HepG2 (cell line): ENCODE measurements around the gene PHRF1. TPM values are rescaled to one million over a fixed set of nuclear protein-coding genes. Genes with fewer than 3 reads are reported as not detected.

Source experiments
- ATAC-seq: fragments of 200-7000 bp; cut with Tn5 transposase; 3 replicates; pipeline ENCODE4 v1.9.1; 2020; ENCODE audit warnings: mild to moderate bottlenecking, moderate library complexity
- BruUV-seq: library from RNA; stranded (reverse); fragments of 400-500 nt; replicated peaks from 2 replicates; lab custom pipeline; 2021; lab: Mats Ljungman, UMichigan
- CTCF ChIA-PET: fragments of 300-600 bp; formaldehyde crosslinking; extraction: SDS; loops from one replicate; lab custom pipeline; 2021; ENCODE audit warnings: low total read pairs, inconsistent platforms, low intra/inter-chr PET ratio; lab: Yijun Ruan, JAX
- POLR2A ChIA-PET: fragments of 350-600 bp; sonication (Branson Sonifier 250); formaldehyde crosslinking; loops from one replicate; lab custom pipeline; 2020; ENCODE audit warnings: antibody characterized with exemption, inconsistent platforms; lab: Yijun Ruan, JAX
- DNase-seq: peaks from one replicate; pipeline ENCODE4 v3.0.0-alpha.2; 2015; ENCODE audit warnings: low spot score
- FAIRE-seq: peaks from 3 replicates; lab custom pipeline; 2011; peaks lifted over from hg19 to GRCh38; lab: Jason Lieb, UNC
- H2AFZ ChIP-seq: one replicate; pipeline ENCODE4 v1.6.1; 2011; ENCODE audit warnings: low read length, inconsistent platforms
- H3K27ac ChIP-seq: fragments of 300-600 bp; 3 replicates; pipeline ENCODE4 v1.8.0; 2011; ENCODE audit warnings: mixed run types, mild to moderate bottlenecking, mixed read lengths, low read length, inconsistent platforms; ENCODE audit not compliant: insufficient read depth; ENCODE audit errors: extremely low read length
- H3K27me3 ChIP-seq, 2 experiments: fragments of 200-600 bp in 1 of 2; 2 replicates in 1 of 2; 3 replicates in 1 of 2; pipeline versions ENCODE4 v1.6.0 to v1.8.0; 2011; ENCODE audit warnings: low read length in 2 of 2, mild to moderate bottlenecking in 2 of 2, moderate library complexity in 2 of 2, inconsistent platforms in 1 of 2; ENCODE audit not compliant: insufficient read depth in 2 of 2, control insufficient read depth in 1 of 2
- H3K36me3 ChIP-seq, 2 experiments: fragments of 200-600 bp in 1 of 2; replicated peaks in 1 of 2; 2 replicates in 1 of 2; 3 replicates in 1 of 2; pipeline versions ENCODE4 v1.5.1 to v1.8.0; 2011; ENCODE audit warnings: low read length in 2 of 2, inconsistent platforms in 1 of 2; ENCODE audit not compliant: insufficient read depth in 2 of 2, control insufficient read depth in 1 of 2
- H3K4me1 ChIP-seq: 2 replicates; pipeline ENCODE4 v1.5.1; 2012; ENCODE audit warnings: low read length, inconsistent platforms; ENCODE audit not compliant: insufficient read depth
- H3K4me2 ChIP-seq: 2 replicates; pipeline ENCODE4 v1.6.0; 2011; ENCODE audit warnings: low read depth, low read length, inconsistent platforms
- H3K4me3 ChIP-seq, 3 experiments: fragments of 200-600 bp in 1 of 3; sonication (generic), shearing (Covaris generic) in 1 of 3; replicated peaks in 1 of 3; 2 replicates each; pipeline ENCODE4 v1.5.1; 2011 to 2016; ENCODE audit warnings: low read length in 3 of 3, inconsistent platforms in 2 of 3, low read depth in 2 of 3, mild to moderate bottlenecking in 2 of 3, control low read depth in 1 of 3, mixed read lengths in 1 of 3; ENCODE audit not compliant: insufficient read depth in 1 of 3
- H3K79me2 ChIP-seq: one replicate; pipeline ENCODE4 v1.6.1; 2011; ENCODE audit warnings: low read length, inconsistent platforms; ENCODE audit not compliant: insufficient read depth
- H3K9ac ChIP-seq: 2 replicates; pipeline ENCODE4 v1.6.0; 2011; ENCODE audit warnings: mild to moderate bottlenecking, low read depth, low read length, inconsistent platforms; ENCODE audit not compliant: insufficient read depth
- H3K9me3 ChIP-seq: 2 replicates; pipeline ENCODE4 v1.5.1; 2012; ENCODE audit warnings: mild to moderate bottlenecking, low read length
- H4K20me1 ChIP-seq: 2 replicates; pipeline ENCODE4 v1.6.0; 2011; ENCODE audit warnings: inconsistent platforms, mild to moderate bottlenecking, low read length, moderate library complexity; ENCODE audit not compliant: insufficient read depth
- AGO1 ChIP-seq: fragments of 200-400 bp; formaldehyde crosslinking; IDR thresholded peaks from 2 replicates; pipeline ENCODE4 v1.6.1; 2017; ENCODE audit warnings: mild to moderate bottlenecking, low read depth, low read length, moderate library complexity; ENCODE audit not compliant: poor library complexity, severe bottlenecking
- AGO2 ChIP-seq: fragments of 200-400 bp; formaldehyde crosslinking; optimal IDR thresholded peaks from 2 replicates; pipeline ENCODE3; 2017; ENCODE audit warnings: mild to moderate bottlenecking, low read depth, low read length, moderate library complexity
- HNRNPK ChIP-seq: fragments of 200-400 bp; formaldehyde crosslinking; IDR thresholded peaks from 2 replicates; pipeline ENCODE4 v1.6.1; 2018; ENCODE audit warnings: low read length, low read depth, moderate library complexity, mild to moderate bottlenecking; ENCODE audit not compliant: poor library complexity, severe bottlenecking
- ISL2 ChIP-seq: sonication (generic); formaldehyde crosslinking; IDR thresholded peaks from 2 replicates; pipeline ENCODE4 v1.5.0; 2020; ENCODE audit warnings: missing genetic modification reagents
- MBNL3 ChIP-seq: fragments of 250-450 bp; sonication (Bioruptor Pico); conservative IDR thresholded peaks from 2 replicates; pipeline ENCODE4 v1.8.0; 2022; ENCODE audit warnings: mild to moderate bottlenecking, inconsistent platforms
- PHF5A ChIP-seq: IDR thresholded peaks from one replicate; pipeline ENCODE4 v1.6.1; 2018; ENCODE audit warnings: low read depth, missing genetic modification reagents; ENCODE audit not compliant: unreplicated experiment
- RBFOX2 ChIP-seq: fragments of 200-400 bp; formaldehyde crosslinking; IDR thresholded peaks from 2 replicates; pipeline ENCODE4 v1.6.1; 2017; ENCODE audit warnings: low read depth, mild to moderate bottlenecking, low read length
- RNF2 ChIP-seq: fragments of 450-650 bp; conservative IDR thresholded peaks from 2 replicates; pipeline ENCODE4 v1.6.1; 2016; ENCODE audit warnings: low read depth
- SMAD9 ChIP-seq: sonication (generic); formaldehyde crosslinking; IDR thresholded peaks from 2 replicates; pipeline ENCODE4 v1.5.1; 2020; ENCODE audit warnings: mild to moderate bottlenecking, missing genetic modification reagents
- ZMYM2 ChIP-seq: sonication (generic); formaldehyde crosslinking; IDR thresholded peaks from 2 replicates; pipeline ENCODE4 v1.8.0; 2022; ENCODE audit warnings: mild to moderate bottlenecking, missing genetic modification reagents
- ZNF567 ChIP-seq: sonication (generic); formaldehyde crosslinking; IDR thresholded peaks from 2 replicates; pipeline ENCODE4 v1.8.1; 2023; ENCODE audit warnings: mild to moderate bottlenecking, missing genetic modification reagents, borderline replicate concordance
- ZNF841 ChIP-seq: sonication (generic); formaldehyde crosslinking; IDR thresholded peaks from 2 replicates; pipeline ENCODE4 v1.8.1; 2023; ENCODE audit warnings: missing genetic modification reagents, borderline replicate concordance
- WGBS: methylation state at CpG from one replicate; pipeline ENCODE4 v1.1.6; 2017; ENCODE audit warnings: low lambda C conversion rate; 5-methylcytosine and 5-hydroxymethylcytosine counted together
- in situ Hi-C: cut with HindIII; loops from 2 replicates; pipeline ENCODE4 v1.10.0; 2017; ENCODE audit warnings: low pct_unique_long_range_greater_than_20kb; ENCODE audit not compliant: extremely low pct_ligation_motif_present
- intact Hi-C: fragments of 100-400 bp; cut with micrococcal nuclease; formaldehyde crosslinking; loops from one replicate; pipeline ENCODE4 v1.10.0; 2022; ENCODE audit not compliant: unreplicated experiment
- polyA plus RNA-seq, 8 experiments: library from polyadenylated mRNA; depleted of rRNA in 3 of 8; stranded (reverse) in 7 of 8; unstranded in 1 of 8; fragments of >200 nt; fragmentation: Illumina TruSeq in 4 of 8; extraction: Trizol in 4 of 8; gene quantifications; 2 replicates each; pipeline versions ENCODE4 v1.2.1 to v1.2.3, GENCODE V29; 2011 to 2016; ENCODE audit warnings: low read depth in 4 of 8, missing spikeins in 1 of 8, mixed read lengths in 1 of 8; ENCODE audit not compliant: insufficient read depth in 1 of 8
- total RNA-seq, 5 experiments: library from RNA; depleted of rRNA; stranded (reverse); fragments of >200 nt; fragmentation: Illumina TruSeq; extraction: Trizol; gene quantifications; 2 replicates each; pipeline ENCODE4 v1.2.3, GENCODE V29; 2016; ENCODE audit warnings: low read depth in 1 of 5
- TF ChIP-seq, protein P1 (sequence below): sonication (generic); formaldehyde crosslinking; IDR thresholded peaks from 2 replicates; pipeline ENCODE4 v1.4.0; 2020; ENCODE audit warnings: missing genetic modification reagents
- TF ChIP-seq, protein P2 (sequence below): IDR thresholded peaks from 2 replicates; pipeline ENCODE4 v1.6.1; 2016; ENCODE audit warnings: missing compliant biosample characterization, missing genetic modification reagents, borderline replicate concordance

Gene PHRF1
- total and polyA plus RNA-seq, 2 of the 13 experiments (the other 11 are each of a cell fraction or from before 2014, with no cell fraction given) = 8.2 to 16.7 TPM

GRCh38 chr11:531919-532526 is 44.2 kb upstream of the PHRF1 start:
- ChIA-PET POLR2A (no interaction called here), CTCF (no interaction called here)
- H2AFZ ChIP-seq = no peak overlapping the region
- WGBS = 94% methylated on average over 13 of the region's 18 CpGs
- BruUV-seq = no TSS peak
- no peak for FAIRE-seq
- peaks cover 10 to 19% of the 10 kb centered on the region in 2 experiments; a peak in 4 of 5 replicates for H3K36me3 ChIP-seq
- no peak for DNase-seq
- H3K9me3 ChIP-seq = no peaks in the 10 kb centered on the region
- H3K4me1 ChIP-seq = peaks cover 18% of the 10 kb centered on the region
- TF ChIP-seq, protein P1, sequence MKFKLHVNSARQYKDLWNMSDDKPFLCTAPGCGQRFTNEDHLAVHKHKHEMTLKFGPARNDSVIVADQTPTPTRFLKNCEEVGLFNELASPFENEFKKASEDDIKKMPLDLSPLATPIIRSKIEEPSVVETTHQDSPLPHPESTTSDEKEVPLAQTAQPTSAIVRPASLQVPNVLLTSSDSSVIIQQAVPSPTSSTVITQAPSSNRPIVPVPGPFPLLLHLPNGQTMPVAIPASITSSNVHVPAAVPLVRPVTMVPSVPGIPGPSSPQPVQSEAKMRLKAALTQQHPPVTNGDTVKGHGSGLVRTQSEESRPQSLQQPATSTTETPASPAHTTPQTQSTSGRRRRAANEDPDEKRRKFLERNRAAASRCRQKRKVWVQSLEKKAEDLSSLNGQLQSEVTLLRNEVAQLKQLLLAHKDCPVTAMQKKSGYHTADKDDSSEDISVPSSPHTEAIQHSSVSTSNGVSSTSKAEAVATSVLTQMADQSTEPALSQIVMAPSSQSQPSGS (CRISPR knock-in tag) = no peak
- peak; percentile 3 for TF ChIP-seq AGO1
- H3K27ac ChIP-seq = no peak overlapping the region
- H3K79me2 ChIP-seq = peaks cover 4% of the 10 kb centered on the region
- intact Hi-C loops = no loop called here
- H3K9ac ChIP-seq = no peak overlapping the region
- H3K4me2 ChIP-seq = no peak overlapping the region
- no peaks in the 10 kb centered on the region for H3K27me3 ChIP-seq
- ATAC-seq = no peak
- no peak overlapping the region for H3K4me3 ChIP-seq
- no peaks in the 10 kb centered on the region; the same call in 1 of the 2 replicates for H4K20me1 ChIP-seq
- in situ Hi-C loops = no loop called here

DNA sequence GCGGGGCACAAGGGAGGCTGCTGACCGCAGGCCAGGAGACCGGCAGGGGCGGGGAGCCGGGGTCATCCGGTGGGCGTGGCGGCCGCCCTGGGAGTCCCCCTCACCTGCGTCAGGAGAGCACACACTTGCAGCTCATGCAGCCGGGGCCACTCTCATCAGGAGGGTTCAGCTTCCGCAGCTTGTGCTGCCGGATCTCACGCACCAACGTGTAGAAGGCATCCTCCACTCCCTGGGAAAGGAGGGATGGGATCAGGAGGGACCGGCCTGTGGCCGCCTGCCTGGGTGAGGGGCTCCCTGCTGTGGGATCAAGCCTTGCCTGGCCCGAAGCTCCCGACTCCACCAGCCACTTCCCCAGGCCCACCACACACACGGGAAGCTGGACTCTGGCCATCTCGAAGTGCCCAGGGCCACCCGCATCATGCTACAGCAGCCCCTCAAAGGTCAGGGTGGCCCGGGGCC is 43.7 kb upstream of the PHRF1 start:
- no peak for ATAC-seq
- Histone ChIP-seq H3K27me3 (no peaks in the 10 kb centered on the region), H3K4me1 (peaks cover 20% of the 10 kb centered on the region), H3K36me3 (peaks cover 10 to 19% of the 10 kb centered on the region in 2 experiments; a peak in 4 of 5 replicates), H3K4me3 (no peak overlapping the region), H4K20me1 (no peaks in the 10 kb centered on the region; the same call in 1 of the 2 replicates), H3K9me3 (no peaks in the 10 kb centered on the region), H2AFZ (no peak overlapping the region), H3K79me2 (peaks cover 4% of the 10 kb centered on the region), H3K27ac (no peak overlapping the region), H3K4me2 (no peak overlapping the region), H3K9ac (no peak overlapping the region)
- intact Hi-C loops (no loop called here), in situ Hi-C loops (no loop called here)
- no peak for DNase-seq
- TF ChIP-seq ZNF567 (CRISPR knock-in tag) = no peak
- no peak for TF ChIP-seq SMAD9 (CRISPR knock-in tag)
- TF ChIP-seq MBNL3 (CRISPR knock-in tag) = no peak
- TF ChIP-seq PHF5A (CRISPR knock-in tag) = no peak
- TF ChIP-seq ZMYM2 (CRISPR knock-in tag) = no peak
- peak; percentile 43; the same call in 1 of the 2 replicates for TF ChIP-seq RBFOX2
- no peak for TF ChIP-seq RNF2
- TF ChIP-seq ISL2 (CRISPR knock-in tag) = no peak
- TF ChIP-seq AGO2 = peak; percentile 7
- TF ChIP-seq HNRNPK = no peak
- TF ChIP-seq, protein P2, sequence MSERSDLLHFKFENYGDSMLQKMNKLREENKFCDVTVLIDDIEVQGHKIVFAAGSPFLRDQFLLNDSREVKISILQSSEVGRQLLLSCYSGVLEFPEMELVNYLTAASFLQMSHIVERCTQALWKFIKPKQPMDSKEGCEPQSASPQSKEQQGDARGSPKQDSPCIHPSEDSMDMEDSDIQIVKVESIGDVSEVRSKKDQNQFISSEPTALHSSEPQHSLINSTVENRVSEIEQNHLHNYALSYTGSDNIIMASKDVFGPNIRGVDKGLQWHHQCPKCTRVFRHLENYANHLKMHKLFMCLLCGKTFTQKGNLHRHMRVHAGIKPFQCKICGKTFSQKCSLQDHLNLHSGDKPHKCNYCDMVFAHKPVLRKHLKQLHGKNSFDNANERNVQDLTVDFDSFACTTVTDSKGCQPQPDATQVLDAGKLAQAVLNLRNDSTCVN (CRISPR knock-in tag) = no peak
- TF ChIP-seq AGO1 = peak; percentile 59
- TF ChIP-seq ZNF841 (CRISPR knock-in tag) = no peak
- FAIRE-seq = no peak
- BruUV-seq = no TSS peak
- ChIA-PET CTCF (no interaction called here), POLR2A (no interaction called here)
- 97% methylated on average over 11 of the region's 23 CpGs for WGBS
